Pancreas (tissue), 10 donors: ENCODE measurements around the gene MICU2. TPM values are rescaled to one million over a fixed set of nuclear protein-coding genes. Genes with fewer than 3 reads are reported as not detected.

Experiments
- ATAC-seq, 4 donors: fragments of 200-7000 bp; cut with Tn5 transposase; one replicate each; pipeline versions ENCODE4 v1.8.0 to v1.9.1; 2020; ENCODE audit warnings: mild to moderate bottlenecking in 4 of 4, moderate library complexity in 4 of 4
- DNase-seq, 6 donors: peaks; one replicate each; pipeline ENCODE4 v3.0.0-alpha.2; 2020
- FAIRE-seq: peaks from 2 replicates; lab custom pipeline; 2012; peaks lifted over from hg19 to GRCh38; lab: Jason Lieb, UNC
- H3K27ac ChIP-seq, 4 donors: fragments of 200-600 bp; sonication (generic); 1 replicate in 3 of 4; 2 replicates in 1 of 4; pipeline versions ENCODE4 v1.5.0 to v1.8.0; 2020
- H3K27me3 ChIP-seq, 4 donors: fragments of 200-600 bp; one replicate each; pipeline ENCODE4 v1.8.0; 2021
- H3K36me3 ChIP-seq, 3 donors: fragments of 200-600 bp; sonication (generic) in 1 of 3; one replicate each; pipeline versions ENCODE4 v1.5.0 to v1.8.0; 2020 to 2021
- H3K4me1 ChIP-seq, 3 donors: fragments of 200-600 bp; one replicate each; pipeline ENCODE4 v1.8.0; 2021
- H3K4me3 ChIP-seq, 4 donors: fragments of 200-600 bp; sonication (generic) in 2 of 4; one replicate each; pipeline versions ENCODE4 v1.5.0 to v1.8.0; 2020 to 2021
- H3K9me3 ChIP-seq, 4 donors: fragments of 200-600 bp; one replicate each; pipeline ENCODE4 v1.8.0; 2021
- WGBS, 2 donors: extraction: QIAGEN DNeasy Blood & Tissue Kit; methylation state at CpG; one replicate each; pipeline ENCODE4 v1.1.7; 2013; 5-methylcytosine and 5-hydroxymethylcytosine counted together
- intact Hi-C, 3 donors: fragments of 100-400 bp; cut with DNase I; formaldehyde crosslinking; loops; one replicate each; pipeline versions ENCODE4 v1.11.1 to v1.14.2; 2022
- polyA plus RNA-seq, 2 donors: library from polyadenylated mRNA; stranded (reverse); fragments of 200-250 nt; gene quantifications; one replicate each; pipeline ENCODE4 v1.2.3, GENCODE V29; 2013
- total RNA-seq, 6 donors: library from RNA; stranded (reverse); fragmentation: NEBNext Ultra II Directional in 4 of 6; extraction: Animal tissue kit (Norgen Biotek cat#: 25700) in 4 of 6; gene quantifications; one replicate each; pipeline versions ENCODE4 v1.2.1 to v1.2.4, GENCODE V29; 2021 to 2023
- TF ChIP-seq, protein P1 (sequence below), 4 donors: fragments of 200-600 bp; sonication (generic) in 3 of 4; IDR thresholded peaks; one replicate each; pipeline versions ENCODE4 v1.5.0 to v1.8.0; 2021; ENCODE audit warnings: antibody characterized with exemption in 4 of 4
- donor health status: healthy with polysubstance abuse.
- donor health status: DM: no; HTN: no; CAD: no; lungs with moderate emphysema.
- donor health status: DM: no; HTN: no; CAD: no.
- donor health status: control.
- donor health status: control.
- donor health status: Bipolar disorder and iron deficiency.
- donor health status: DM: yes; HTN: yes; CAD: no.
- donor health status: DM: no; HTN: no; CAD: no.
- donor health status: DM: no; HTN: no; CAD: no.
- donor health status: DM: yes; HTN: yes; CAD: no.

The MICU2 gene
- total and polyA plus RNA-seq, 8 donors = 9.3 to 36.6 (median 14.7) TPM

DNA sequence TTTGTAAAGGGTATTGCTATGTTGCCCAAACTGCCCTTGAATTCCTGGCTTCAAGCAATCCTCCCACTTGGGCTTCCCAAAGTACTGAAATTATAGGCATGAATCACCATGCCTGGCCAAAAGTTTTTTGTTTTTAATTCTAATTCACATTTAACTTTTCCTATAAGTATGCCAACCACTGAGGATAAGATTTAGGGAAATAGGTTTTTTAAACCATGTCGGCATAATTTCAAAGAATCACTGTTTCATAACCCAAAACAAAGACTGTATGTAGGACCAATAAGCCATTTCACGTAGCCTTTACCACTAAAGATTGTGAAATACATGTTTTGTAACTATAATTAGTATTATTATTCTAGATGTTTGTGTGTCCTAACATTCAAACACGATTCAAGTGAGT is 153.0 kb downstream of the MICU2 start:
- no peak overlapping the region for H3K27ac ChIP-seq
- H3K9me3 ChIP-seq = no peaks in the 10 kb centered on the region
- no peaks in the 10 kb centered on the region for H3K27me3 ChIP-seq
- no peak for ATAC-seq
- TF ChIP-seq, protein P1, sequence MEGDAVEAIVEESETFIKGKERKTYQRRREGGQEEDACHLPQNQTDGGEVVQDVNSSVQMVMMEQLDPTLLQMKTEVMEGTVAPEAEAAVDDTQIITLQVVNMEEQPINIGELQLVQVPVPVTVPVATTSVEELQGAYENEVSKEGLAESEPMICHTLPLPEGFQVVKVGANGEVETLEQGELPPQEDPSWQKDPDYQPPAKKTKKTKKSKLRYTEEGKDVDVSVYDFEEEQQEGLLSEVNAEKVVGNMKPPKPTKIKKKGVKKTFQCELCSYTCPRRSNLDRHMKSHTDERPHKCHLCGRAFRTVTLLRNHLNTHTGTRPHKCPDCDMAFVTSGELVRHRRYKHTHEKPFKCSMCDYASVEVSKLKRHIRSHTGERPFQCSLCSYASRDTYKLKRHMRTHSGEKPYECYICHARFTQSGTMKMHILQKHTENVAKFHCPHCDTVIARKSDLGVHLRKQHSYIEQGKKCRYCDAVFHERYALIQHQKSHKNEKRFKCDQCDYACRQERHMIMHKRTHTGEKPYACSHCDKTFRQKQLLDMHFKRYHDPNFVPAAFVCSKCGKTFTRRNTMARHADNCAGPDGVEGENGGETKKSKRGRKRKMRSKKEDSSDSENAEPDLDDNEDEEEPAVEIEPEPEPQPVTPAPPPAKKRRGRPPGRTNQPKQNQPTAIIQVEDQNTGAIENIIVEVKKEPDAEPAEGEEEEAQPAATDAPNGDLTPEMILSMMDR (IDR thresholded peaks at IDR 0.05) = no peak
- no peaks in the 10 kb centered on the region for H3K4me1 ChIP-seq
- H3K36me3 ChIP-seq = no peaks in the 10 kb centered on the region
- no peak overlapping the region for H3K4me3 ChIP-seq
- 87 to 93% methylated on average over 3 of the region's 3 CpGs for WGBS, 2 donors
- DNase-seq = no peak
- intact Hi-C loops = no loop called here
- FAIRE-seq = no peak

DNA sequence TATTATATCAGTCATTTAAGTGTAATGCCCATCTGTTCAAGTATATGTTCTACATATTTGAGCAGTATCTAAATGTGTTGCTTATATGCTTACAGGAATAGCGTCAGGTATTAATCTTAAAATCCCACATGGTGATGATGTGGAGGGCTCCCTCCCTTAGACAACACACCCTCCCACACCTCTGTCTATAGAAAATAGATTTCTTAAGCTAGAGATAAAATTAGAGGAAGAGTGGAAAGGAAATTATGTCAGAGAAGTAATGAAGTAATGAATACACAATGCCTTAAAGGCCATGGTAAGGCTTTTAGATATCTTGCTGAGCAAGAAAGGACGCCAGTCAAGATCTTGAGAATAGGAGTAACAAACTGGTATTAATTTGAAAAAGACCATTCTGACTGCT is 157.3 kb downstream of the MICU2 start:
- WGBS, 2 donors = 94 to 96% methylated on average over 2 of the region's 2 CpGs
- H3K4me1 ChIP-seq = no peaks in the 10 kb centered on the region
- FAIRE-seq (no peak), DNase-seq (no peak), ATAC-seq (no peak)
- H3K36me3 ChIP-seq = no peaks in the 10 kb centered on the region
- no peak overlapping the region for H3K4me3 ChIP-seq
- no peaks in the 10 kb centered on the region for H3K9me3 ChIP-seq
- intact Hi-C loops = no loop called here
- H3K27ac ChIP-seq = no peak overlapping the region
- H3K27me3 ChIP-seq = no peaks in the 10 kb centered on the region
- TF ChIP-seq, protein P1 (IDR thresholded peaks at IDR 0.05) = no peak

DNA sequence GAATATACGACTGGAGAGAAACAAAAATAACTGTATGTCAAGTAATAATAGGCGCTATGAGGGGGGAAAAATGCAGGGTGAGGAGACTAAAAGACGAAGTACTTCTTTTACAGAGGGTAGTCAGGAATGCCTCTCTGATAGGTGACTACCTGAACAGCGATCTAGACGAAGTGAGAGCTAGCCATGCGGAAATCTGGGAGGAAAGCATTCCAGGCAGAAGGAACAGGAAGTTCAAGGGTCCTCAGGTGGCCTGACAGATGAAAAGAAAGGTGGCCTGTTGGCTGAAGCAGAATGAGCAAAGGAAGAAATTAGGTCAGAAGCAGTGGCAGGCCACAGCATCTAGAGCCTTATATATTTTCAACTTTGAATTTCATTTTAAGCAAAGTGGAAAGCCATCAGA is 158.2 kb downstream of the MICU2 start:
- no peak for ATAC-seq
- WGBS, 2 donors = 90 to 95% methylated on average over 6 of the region's 6 CpGs
- H3K4me1 ChIP-seq = no peaks in the 10 kb centered on the region
- no peak for FAIRE-seq
- no peak for DNase-seq
- no peaks in the 10 kb centered on the region for H3K27me3 ChIP-seq
- H3K27ac ChIP-seq = no peak overlapping the region
- H3K9me3 ChIP-seq = no peaks in the 10 kb centered on the region
- H3K36me3 ChIP-seq = no peaks in the 10 kb centered on the region
- TF ChIP-seq, protein P1 (IDR thresholded peaks at IDR 0.05) = no peak
- intact Hi-C loops = no loop called here
- no peak overlapping the region for H3K4me3 ChIP-seq

DNA sequence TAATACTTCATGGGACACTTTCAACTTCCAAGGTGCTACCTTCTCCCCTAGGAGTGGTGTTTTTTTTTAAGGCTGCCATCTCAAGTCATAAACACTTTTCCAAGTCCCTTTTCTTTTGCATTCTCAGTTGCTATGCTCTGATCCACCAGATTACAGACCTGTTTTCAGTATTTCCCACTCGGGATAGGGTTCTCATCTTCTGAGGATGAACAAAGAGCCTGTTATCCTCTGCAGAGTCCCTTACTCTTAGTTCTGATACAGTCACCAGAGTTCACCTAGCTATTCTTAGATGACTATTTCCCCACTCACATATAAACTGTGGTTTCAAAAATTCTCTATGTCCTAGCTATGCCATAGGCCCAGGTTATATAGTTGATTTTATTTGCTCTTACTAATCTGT is 160.8 kb downstream of the MICU2 start:
- Histone ChIP-seq H3K36me3 (no peaks in the 10 kb centered on the region), H3K27ac (no peak overlapping the region), H3K4me3 (no peak overlapping the region), H3K4me1 (no peaks in the 10 kb centered on the region), H3K27me3 (no peaks in the 10 kb centered on the region), H3K9me3 (no peaks in the 10 kb centered on the region)
- 60 to 81% methylated on average over 1 of the region's 1 CpG for WGBS, 2 donors
- DNase-seq = no peak
- intact Hi-C loops = no loop called here
- TF ChIP-seq, protein P1 (IDR thresholded peaks at IDR 0.05) = no peak
- ATAC-seq = no peak
- FAIRE-seq = no peak

Other genes starting within 250 kb of the MICU2 start
- 10 to 100 TPM; 11.0 to 30.1 (median 16.8) TPM for gene ZDHHC20, start 144.9 kb downstream of the MICU2 start, total RNA-seq
- 1 to 10 TPM; 4.6 to 9.4 TPM for gene ZDHHC20, start 144.9 kb downstream of the MICU2 start, polyA plus RNA-seq
- under 1 TPM; 0.16 to 0.84 (median 0.39) TPM for gene FGF9, start 66.9 kb upstream of the MICU2 start, total RNA-seq
- gene FGF9, start 66.9 kb upstream of the MICU2 start, polyA plus RNA-seq = under 1 TPM; 0.30 to 0.92 TPM